ENCODE measurements around the gene IFNL1. TPM values are rescaled to one million over a fixed set of nuclear protein-coding genes. Genes with fewer than 3 reads are reported as not detected.

The IFNL1 gene
- polyA plus RNA-seq, 1 donor from 2014 or later = not detected

- H3K27ac ChIP-seq (ENCODE audit: low read length) = no peak overlapping the region
- H2AFZ ChIP-seq (ENCODE audit: low read depth, low read length) = peak overlapping the region; percentile 45
- peak overlapping the region; percentile 53 for H3K4me2 ChIP-seq (ENCODE audit: low read length)
Observed at GRCh38 chr19:39319892-39320248, 23.7 kb downstream of the IFNL1 start.

DNA sequence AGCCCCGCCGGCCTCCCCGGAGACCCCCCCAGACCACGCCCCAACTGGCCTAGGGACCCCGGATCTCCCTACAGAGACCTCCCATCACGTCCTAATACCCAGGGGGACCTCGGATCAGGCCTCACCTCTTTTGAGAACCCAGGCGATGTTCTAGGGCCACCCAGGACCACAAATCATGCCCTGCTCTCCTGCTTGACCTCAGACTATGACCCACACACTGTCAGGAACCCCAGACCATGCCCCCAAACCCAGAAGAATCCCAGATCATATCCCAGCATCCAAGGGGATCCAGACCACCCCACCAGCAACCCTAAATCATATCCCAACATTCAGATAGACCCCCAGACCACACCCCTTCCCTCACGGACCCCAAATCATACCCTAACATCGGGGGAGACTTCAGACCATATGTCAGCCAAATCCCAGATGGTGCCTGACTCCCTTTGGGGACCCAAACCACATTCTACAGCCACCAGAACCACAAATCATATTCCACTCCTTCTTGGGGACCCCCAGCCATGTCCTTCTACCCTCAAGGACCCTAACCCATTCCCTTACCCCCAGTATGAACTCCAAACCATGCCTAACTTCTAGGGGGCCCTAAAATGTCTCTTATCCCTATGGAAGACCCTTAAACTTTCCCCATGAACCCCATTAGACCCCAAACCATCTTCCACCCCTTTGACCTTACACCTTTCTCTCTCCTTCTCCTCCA is 25.1 kb downstream of the IFNL1 start:
- H2AFZ ChIP-seq (ENCODE audit: low read depth, low read length) = no peak overlapping the region
- no peak overlapping the region for H3K4me2 ChIP-seq (ENCODE audit: low read length)
- no peaks in the 10 kb centered on the region for H3K9me2 ChIP-seq (ENCODE audit: insufficient read depth, low read length)
- no peaks in the 10 kb centered on the region for H3K27me3 ChIP-seq (ENCODE audit: insufficient read depth, low read depth, low read length)
- H3K9ac ChIP-seq (ENCODE audit: low read length) = peak overlapping the region; percentile 20
- TF ChIP-seq TAF1 (IDR thresholded peaks at IDR 0.05; ENCODE audit: low read depth) (no peak), RAD21 (conservative IDR thresholded peaks at IDR 0.05) (no peak), EZH2 (IDR thresholded peaks at IDR 0.05; ENCODE audit: borderline replicate concordance, insufficient read depth, low read length, poor library complexity, severe bottlenecking) (no peak), MXI1 (conservative IDR thresholded peaks at IDR 0.05; ENCODE audit: poor library complexity, severe bottlenecking) (no peak)
- no peaks in the 10 kb centered on the region for H3F3A ChIP-seq (ENCODE audit: insufficient read depth, low read length, poor library complexity, severe bottlenecking)
- H3K36me3 ChIP-seq (ENCODE audit: insufficient read depth, low read length) = no peaks in the 10 kb centered on the region
- H3K79me2 ChIP-seq (replicated peaks; ENCODE audit: insufficient read depth, low read length) = no peaks in the 10 kb centered on the region
- no peaks in the 10 kb centered on the region for H4K20me1 ChIP-seq (ENCODE audit: insufficient read depth)
- H3K4me3 ChIP-seq (ENCODE audit: low read length) = peak overlapping the region; percentile 54
- no peak overlapping the region for H3K27ac ChIP-seq (ENCODE audit: low read length)
- H3K9me3 ChIP-seq (ENCODE audit: low read length) = no peaks in the 10 kb centered on the region

More at GRCh38 chr19:39319892-39320248, 23.7 kb downstream of the IFNL1 start:
- H3F3A ChIP-seq (ENCODE audit: insufficient read depth, low read length, poor library complexity, severe bottlenecking) = no peaks in the 10 kb centered on the region
- H3K9me3 ChIP-seq (ENCODE audit: low read length) = no peaks in the 10 kb centered on the region
- H3K27me3 ChIP-seq (ENCODE audit: insufficient read depth, low read depth, low read length) = no peaks in the 10 kb centered on the region
- no peaks in the 10 kb centered on the region for H4K20me1 ChIP-seq (ENCODE audit: insufficient read depth)
- no peaks in the 10 kb centered on the region for H3K79me2 ChIP-seq (replicated peaks; ENCODE audit: insufficient read depth, low read length)
- H3K9me2 ChIP-seq (ENCODE audit: insufficient read depth, low read length) = no peaks in the 10 kb centered on the region
- H3K4me3 ChIP-seq (ENCODE audit: low read length) = peak overlapping the region; percentile 88
- no peaks in the 10 kb centered on the region for H3K36me3 ChIP-seq (ENCODE audit: insufficient read depth, low read length)
- TF ChIP-seq EP300 (conservative IDR thresholded peaks at IDR 0.05; ENCODE audit: poor library complexity, severe bottlenecking) = no peak
- no peak for TF ChIP-seq CTCF (IDR thresholded peaks at IDR 0.05; ENCODE audit: poor library complexity, severe bottlenecking)
- no peak for TF ChIP-seq TAF1 (IDR thresholded peaks at IDR 0.05; ENCODE audit: low read depth)
- no peak for TF ChIP-seq EZH2 (IDR thresholded peaks at IDR 0.05; ENCODE audit: borderline replicate concordance, insufficient read depth, low read length, poor library complexity, severe bottlenecking)
- TF ChIP-seq SMC3 (conservative IDR thresholded peaks at IDR 0.05; ENCODE audit: poor library complexity) = no peak
- no peak for TF ChIP-seq POLR2AphosphoS5 (IDR thresholded peaks at IDR 0.05)
- no peak for TF ChIP-seq MXI1 (conservative IDR thresholded peaks at IDR 0.05; ENCODE audit: poor library complexity, severe bottlenecking)
- TF ChIP-seq REST (IDR thresholded peaks at IDR 0.05; ENCODE audit: borderline replicate concordance) = no peak
- no peak for TF ChIP-seq RAD21 (conservative IDR thresholded peaks at IDR 0.05)
- H3K9ac ChIP-seq (ENCODE audit: low read length) = peak overlapping the region; percentile 83
